Keratinocyte (primary cell): ENCODE measurements around the gene GFOD2. TPM values are rescaled to one million over a fixed set of nuclear protein-coding genes. Genes with fewer than 3 reads are reported as not detected.

Experiments
- DNase-seq: peaks from one replicate; pipeline ENCODE4 v3.0.0-alpha.2; 2011; ENCODE audit warnings: low read depth, missing footprints, low spot score
- FAIRE-seq: peaks from 2 replicates; lab custom pipeline; 2011; peaks lifted over from hg19 to GRCh38; lab: Jason Lieb, UNC
- H2AFZ ChIP-seq: 2 replicates; pipeline ENCODE4 v1.6.0; 2012; ENCODE audit warnings: low read length, control low read depth, inconsistent platforms; ENCODE audit not compliant: control insufficient read depth
- H3K27ac ChIP-seq: 2 replicates; pipeline ENCODE4 v1.5.1; 2011; ENCODE audit warnings: low read length; ENCODE audit not compliant: control insufficient read depth, insufficient read depth
- H3K27me3 ChIP-seq: 3 replicates; pipeline ENCODE4 v1.6.0; 2011; ENCODE audit warnings: low read length; ENCODE audit not compliant: control insufficient read depth, insufficient read depth; ENCODE audit errors: extremely low read depth
- H3K36me3 ChIP-seq, 2 experiments: 2 replicates in 1 of 2; 3 replicates in 1 of 2; pipeline ENCODE4 v1.5.1; 2011; ENCODE audit warnings: low read length in 2 of 2, mild to moderate bottlenecking in 1 of 2; ENCODE audit not compliant: control insufficient read depth in 2 of 2, insufficient read depth in 2 of 2; ENCODE audit errors: extremely low read depth in 1 of 2
- H3K4me1 ChIP-seq: 3 replicates; pipeline ENCODE4 v1.5.1; 2011; ENCODE audit warnings: low read length; ENCODE audit not compliant: control insufficient read depth, insufficient read depth; ENCODE audit errors: extremely low read depth
- H3K4me2 ChIP-seq: 3 replicates; pipeline ENCODE4 v1.6.0; 2011; ENCODE audit warnings: low read depth, low read length; ENCODE audit not compliant: control insufficient read depth, insufficient read depth; ENCODE audit errors: extremely low read depth
- H3K4me3 ChIP-seq, 3 experiments: fragments of 200-600 bp in 1 of 3; sonication (generic) in 1 of 3; 2 replicates in 2 of 3; 3 replicates in 1 of 3; pipeline ENCODE4 v1.5.1; 2011 to 2016; ENCODE audit warnings: low read length in 3 of 3, mild to moderate bottlenecking in 3 of 3, control low read depth in 2 of 3, inconsistent platforms in 1 of 3, low read depth in 1 of 3, mixed read lengths in 1 of 3, mixed run types in 1 of 3, moderate library complexity in 1 of 3; ENCODE audit not compliant: control insufficient read depth in 2 of 3, insufficient read depth in 2 of 3; ENCODE audit errors: extremely low read depth in 1 of 3
- H3K79me2 ChIP-seq: 2 replicates; pipeline ENCODE4 v1.6.0; 2012; ENCODE audit warnings: low read length; ENCODE audit not compliant: control insufficient read depth, insufficient read depth
- H3K9ac ChIP-seq: 3 replicates; pipeline ENCODE4 v1.6.0; 2011; ENCODE audit warnings: low read length; ENCODE audit not compliant: control insufficient read depth, insufficient read depth; ENCODE audit errors: extremely low read depth
- H3K9me1 ChIP-seq: 3 replicates; pipeline ENCODE4 v1.6.0; 2011; ENCODE audit warnings: low read length; ENCODE audit not compliant: control insufficient read depth, insufficient read depth; ENCODE audit errors: extremely low read depth
- H3K9me3 ChIP-seq: 2 replicates; pipeline ENCODE4 v1.5.1; 2012; ENCODE audit warnings: low read depth, low read length; ENCODE audit not compliant: control insufficient read depth
- H4K20me1 ChIP-seq: 3 replicates; pipeline ENCODE4 v1.6.0; 2011; ENCODE audit warnings: low read length; ENCODE audit not compliant: control insufficient read depth, insufficient read depth; ENCODE audit errors: extremely low read depth
- EZH2 ChIP-seq: IDR thresholded peaks from one replicate; pipeline ENCODE4 v1.6.1; 2012; ENCODE audit warnings: inconsistent platforms, mild to moderate bottlenecking, low read length, moderate library complexity
- dilution Hi-C: fragments of 300-500 bp; cut with MboI; formaldehyde crosslinking; loops from one replicate; pipeline ENCODE4 v1.7.0; 2020; ENCODE audit warnings: low sequenced_read_pairs; ENCODE audit not compliant: extremely low pct_ligation_motif_present
- polyA plus RNA-seq, 5 experiments: library from polyadenylated mRNA; depleted of rRNA in 3 of 5; stranded (reverse) in 3 of 5; stranded (forward) in 1 of 5; unstranded in 1 of 5; fragments of >200 nt; gene quantifications; 1 replicate in 1 of 5; 2 replicates in 3 of 5; 3 replicates in 1 of 5; pipeline versions ENCODE4 v1.2.1 to v1.2.3, GENCODE V29; 2011 to 2012; ENCODE audit warnings: missing spikeins in 2 of 5, low read depth in 1 of 5, low replicate concordance in 1 of 5
- TF ChIP-seq, protein P1 (sequence below), 3 experiments: IDR thresholded peaks in 1 of 3; conservative IDR thresholded peaks in 1 of 3; optimal IDR thresholded peaks in 1 of 3; 2 replicates in 2 of 3; 3 replicates in 1 of 3; pipeline versions ENCODE3 to v1.5.1; 2011; ENCODE audit warnings: low read length in 3 of 3, mild to moderate bottlenecking in 3 of 3, moderate library complexity in 2 of 3, control low read depth in 1 of 3, inconsistent platforms in 1 of 3; ENCODE audit not compliant: insufficient read depth in 2 of 3; ENCODE audit errors: extremely low read depth in 1 of 3

The GFOD2 gene
- polyA plus RNA-seq, 1 donor (not counting 4 experiments of a cell fraction or from before 2014, with no cell fraction given): 13.2 TPM

DNA sequence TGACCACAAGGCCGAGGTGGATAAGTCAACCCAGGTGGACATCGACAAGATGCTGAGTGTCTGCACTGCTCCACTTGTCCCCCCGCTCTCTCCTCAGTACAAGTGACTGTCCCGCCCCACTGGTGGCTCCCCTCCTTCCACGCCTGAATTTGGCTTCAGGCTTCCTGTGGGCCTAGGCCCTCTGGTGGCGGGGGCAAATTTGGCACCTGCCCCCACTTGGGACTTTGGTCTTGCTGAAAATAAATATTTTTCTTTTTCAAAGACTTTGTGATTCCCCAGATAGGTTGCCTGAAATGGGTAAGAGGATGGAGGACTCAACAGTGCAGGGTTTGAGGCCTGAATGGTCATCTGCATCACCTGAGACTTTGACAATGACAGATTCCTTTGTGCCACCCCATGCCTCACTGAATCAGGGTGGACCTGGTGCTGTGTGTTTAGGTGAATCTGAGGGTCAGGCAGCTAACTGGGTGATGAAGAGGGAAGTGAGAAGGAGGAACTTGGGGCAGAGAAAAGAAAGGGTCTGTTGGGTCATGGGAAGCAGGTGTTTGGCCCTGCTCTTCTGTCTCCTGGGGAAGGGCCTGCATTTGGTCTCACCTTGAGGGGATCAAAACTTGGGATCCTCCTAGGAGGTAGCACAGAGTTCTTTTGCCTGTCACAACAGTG is 50.5 kb downstream of the GFOD2 start:
- H3K4me2 ChIP-seq: no peak overlapping the region
- no peaks in the 10 kb centered on the region for H3K9me3 ChIP-seq
- H3K4me1 ChIP-seq: peaks cover 15% of the 10 kb centered on the region
- dilution Hi-C loops: no loop called here
- FAIRE-seq (no peak), DNase-seq (no peak)
- TF ChIP-seq, protein P1, sequence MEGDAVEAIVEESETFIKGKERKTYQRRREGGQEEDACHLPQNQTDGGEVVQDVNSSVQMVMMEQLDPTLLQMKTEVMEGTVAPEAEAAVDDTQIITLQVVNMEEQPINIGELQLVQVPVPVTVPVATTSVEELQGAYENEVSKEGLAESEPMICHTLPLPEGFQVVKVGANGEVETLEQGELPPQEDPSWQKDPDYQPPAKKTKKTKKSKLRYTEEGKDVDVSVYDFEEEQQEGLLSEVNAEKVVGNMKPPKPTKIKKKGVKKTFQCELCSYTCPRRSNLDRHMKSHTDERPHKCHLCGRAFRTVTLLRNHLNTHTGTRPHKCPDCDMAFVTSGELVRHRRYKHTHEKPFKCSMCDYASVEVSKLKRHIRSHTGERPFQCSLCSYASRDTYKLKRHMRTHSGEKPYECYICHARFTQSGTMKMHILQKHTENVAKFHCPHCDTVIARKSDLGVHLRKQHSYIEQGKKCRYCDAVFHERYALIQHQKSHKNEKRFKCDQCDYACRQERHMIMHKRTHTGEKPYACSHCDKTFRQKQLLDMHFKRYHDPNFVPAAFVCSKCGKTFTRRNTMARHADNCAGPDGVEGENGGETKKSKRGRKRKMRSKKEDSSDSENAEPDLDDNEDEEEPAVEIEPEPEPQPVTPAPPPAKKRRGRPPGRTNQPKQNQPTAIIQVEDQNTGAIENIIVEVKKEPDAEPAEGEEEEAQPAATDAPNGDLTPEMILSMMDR (optimal IDR thresholded peaks at IDR 0.05 in 1 of 3, IDR thresholded peaks at IDR 0.05 in 1 of 3, conservative IDR thresholded peaks at IDR 0.05 in 1 of 3; ENCODE audit: extremely low read depth in 1 of 3, insufficient read depth in 2 of 3, low read length in 3 of 3): peak in 2 of 3 experiments; percentile 22 to 32
- TF ChIP-seq EZH2: no peak
- H3K27ac ChIP-seq: no peak overlapping the region
- no peak overlapping the region for H3K4me3 ChIP-seq
- H3K9me1 ChIP-seq: no peaks in the 10 kb centered on the region
- H4K20me1 ChIP-seq: no peaks in the 10 kb centered on the region
- no peak overlapping the region for H2AFZ ChIP-seq
- H3K9ac ChIP-seq: no peak overlapping the region
- H3K27me3 ChIP-seq: no peaks in the 10 kb centered on the region
- no peaks in the 10 kb centered on the region for H3K79me2 ChIP-seq
- H3K36me3 ChIP-seq: no peaks in the 10 kb centered on the region

- H3K27me3 ChIP-seq: no peaks in the 10 kb centered on the region
- no peak overlapping the region for H3K27ac ChIP-seq
- peak; percentile 84 for DNase-seq
- dilution Hi-C loops: no loop called here
- H2AFZ ChIP-seq: no peak overlapping the region
- H3K79me2 ChIP-seq: no peaks in the 10 kb centered on the region
- no peaks in the 10 kb centered on the region for H3K9me1 ChIP-seq
- H3K9me3 ChIP-seq: no peaks in the 10 kb centered on the region
- H4K20me1 ChIP-seq: no peaks in the 10 kb centered on the region
- peak overlapping the region; percentile 85 for H3K4me2 ChIP-seq
- peak; percentile 5 for FAIRE-seq
- TF ChIP-seq, protein P1 (optimal IDR thresholded peaks at IDR 0.05 in 1 of 3, IDR thresholded peaks at IDR 0.05 in 1 of 3, conservative IDR thresholded peaks at IDR 0.05 in 1 of 3; ENCODE audit: extremely low read depth in 1 of 3, insufficient read depth in 2 of 3, low read length in 3 of 3): peak; percentile 88 to 95 (median 89)
- TF ChIP-seq EZH2: no peak
- no peak overlapping the region for H3K4me3 ChIP-seq
- H3K4me1 ChIP-seq: peaks cover 10% of the 10 kb centered on the region
- H3K9ac ChIP-seq: no peak overlapping the region
- H3K36me3 ChIP-seq: no peaks in the 10 kb centered on the region
These were observed 51.2 kb downstream of the GFOD2 start for GRCh38 chr16:67667817-67668494.
